ENCODE measurements around the gene UBXN10.

- TF ChIP-seq EZH2phosphoT487 (IDR thresholded peaks at IDR 0.05; ENCODE audit: low read length) (no peak), CTCF (IDR thresholded peaks at IDR 0.05; ENCODE audit: low read length) (no peak), EZH2 (optimal IDR thresholded peaks at IDR 0.05; ENCODE audit: low read depth, low read length) (no peak)
Measured at GRCh38 chr1:20153000-20153418, 32.9 kb upstream of the UBXN10 start.

All from MM.1S (cell line).